ENCODE results near the gene TRAPPC3L.

Gene TRAPPC3L

DNA sequence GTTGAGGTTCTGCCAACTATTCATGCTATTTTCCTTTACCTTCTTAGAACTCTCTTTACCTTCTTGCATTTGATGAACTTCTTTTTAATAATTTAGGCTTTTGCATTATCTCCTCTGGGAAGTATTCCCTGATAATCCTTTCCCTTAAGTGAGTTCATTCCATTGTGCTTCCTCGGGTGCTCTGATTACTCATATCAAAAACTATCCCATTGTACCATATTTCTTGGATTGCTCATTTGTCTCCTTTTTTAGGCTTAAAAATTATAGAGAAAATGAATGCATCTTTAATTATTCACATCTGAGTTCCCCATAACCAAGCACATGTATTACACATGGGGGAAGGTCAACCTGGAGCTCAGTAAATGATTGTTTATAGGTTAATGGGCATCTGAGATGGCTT, 10.6 kb upstream of the TRAPPC3L start:
- Histone ChIP-seq H3K4me1 (ENCODE audit: control insufficient read depth, insufficient read depth, low read length) (peaks cover 44% of the 10 kb centered on the region), H3K36me3 (ENCODE audit: insufficient read depth, low read length) (no peaks in the 10 kb centered on the region), H3K27me3 (ENCODE audit: control insufficient read depth, insufficient read depth, low read length) (no peaks in the 10 kb centered on the region), H3K9ac (ENCODE audit: low read depth, low read length) (peak overlapping the region; percentile 16), H3K9me3 (replicated peaks; ENCODE audit: low read length) (no peaks in the 10 kb centered on the region), H3K4me3 (ENCODE audit: low read length) (no peak overlapping the region), H3K4me2 (ENCODE audit: low read length) (peak overlapping the region; percentile 22)

DNA sequence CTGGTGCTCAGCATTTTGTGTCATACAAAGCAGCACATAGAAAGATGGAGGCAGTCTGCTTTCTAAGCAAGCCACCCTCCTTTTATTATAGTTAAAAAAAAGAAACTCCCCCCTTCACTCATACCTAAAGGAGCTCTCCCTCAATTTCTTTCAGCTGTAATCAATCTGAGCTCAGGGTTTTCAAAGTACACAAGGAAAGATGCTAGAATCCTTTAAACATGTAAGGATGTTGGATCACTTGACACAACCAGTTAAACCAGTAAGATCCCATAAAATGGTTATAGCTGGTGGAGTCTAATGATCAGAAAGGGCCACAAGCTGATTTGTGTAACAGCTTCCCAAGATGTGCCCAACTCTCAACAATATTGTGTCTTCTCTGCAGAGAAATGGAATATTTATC, 8.0 kb upstream of the TRAPPC3L start, which contains the start of gene CALHM4:
TSS of gene CALHM4 (plus strand) at position 301 of the 400 bp plus-strand sequence. CDS start at position 344, 43 bp downstream.
- Histone ChIP-seq H3K4me2 (ENCODE audit: low read length) (no peak within 1 kb of the TSS), H3K9ac (ENCODE audit: low read depth, low read length) (no peak within 1 kb of the TSS), H3K9me3 (replicated peaks; ENCODE audit: low read length) (no peaks in the 10 kb centered on the region), H3K27me3 (ENCODE audit: control insufficient read depth, insufficient read depth, low read length) (no peaks in the 10 kb centered on the region), H3K36me3 (ENCODE audit: insufficient read depth, low read length) (no peaks in the 10 kb centered on the region), H3K4me1 (ENCODE audit: control insufficient read depth, insufficient read depth, low read length) (peaks cover 30% of the 10 kb centered on the region), H3K4me3 (ENCODE audit: low read length) (no peak within 1 kb of the TSS)

DNA sequence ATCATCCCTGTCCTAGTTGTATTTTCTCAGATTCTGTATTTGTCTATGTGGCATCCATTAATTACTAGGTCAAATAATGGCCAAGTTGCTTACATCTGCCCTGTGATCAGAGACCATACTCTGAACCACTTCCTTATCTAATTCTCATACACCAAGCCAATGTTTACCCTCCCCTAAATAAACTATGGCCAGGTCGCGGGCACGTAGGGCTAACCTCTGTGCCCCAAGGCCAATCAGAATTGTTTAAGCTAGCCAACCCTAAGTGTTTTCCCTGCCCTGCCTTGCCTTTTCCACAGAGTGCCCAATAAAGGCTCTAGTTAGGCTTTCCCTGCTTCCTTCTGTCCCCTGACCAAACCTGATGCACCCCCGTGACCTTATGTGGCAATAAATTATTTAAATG, 5.3 kb upstream of the TRAPPC3L start:
- H3K4me2 ChIP-seq (ENCODE audit: low read length): no peak overlapping the region
- H3K4me3 ChIP-seq (ENCODE audit: low read length): no peak overlapping the region
- no peaks in the 10 kb centered on the region for H3K36me3 ChIP-seq (ENCODE audit: insufficient read depth, low read length)
- peaks cover 4% of the 10 kb centered on the region for H3K4me1 ChIP-seq (ENCODE audit: control insufficient read depth, insufficient read depth, low read length)
- H3K9me3 ChIP-seq (replicated peaks; ENCODE audit: low read length): no peaks in the 10 kb centered on the region
- no peak overlapping the region for H3K9ac ChIP-seq (ENCODE audit: low read depth, low read length)
- H3K27me3 ChIP-seq (ENCODE audit: control insufficient read depth, insufficient read depth, low read length): no peaks in the 10 kb centered on the region

DNA sequence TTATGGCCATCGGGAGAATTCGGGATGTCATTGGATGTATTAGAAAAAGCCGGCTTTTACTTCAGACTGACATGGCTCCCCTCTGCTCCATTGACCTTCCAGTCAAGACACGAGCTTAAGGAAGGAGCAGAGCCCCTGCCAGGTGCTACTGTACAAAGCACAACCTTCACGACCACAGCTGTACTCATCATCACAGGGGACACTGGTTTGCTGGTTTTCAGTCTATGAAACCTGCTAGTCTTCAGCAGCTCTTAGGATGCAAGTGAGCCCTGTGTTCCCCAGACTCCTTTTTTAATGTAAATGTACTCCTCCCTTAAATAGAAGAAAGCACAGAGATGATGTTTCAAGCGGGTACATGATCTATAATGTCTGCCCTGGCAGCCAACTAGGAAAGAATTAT, 1.9 kb upstream of the TRAPPC3L start:
- H3K9ac ChIP-seq (ENCODE audit: low read depth, low read length): no peak overlapping the region
- no peak overlapping the region for H3K4me2 ChIP-seq (ENCODE audit: low read length)
- H3K4me3 ChIP-seq (ENCODE audit: low read length): no peak overlapping the region
- H3K27me3 ChIP-seq (ENCODE audit: control insufficient read depth, insufficient read depth, low read length): no peaks in the 10 kb centered on the region
- H3K4me1 ChIP-seq (ENCODE audit: control insufficient read depth, insufficient read depth, low read length): no peaks in the 10 kb centered on the region
- H3K9me3 ChIP-seq (replicated peaks; ENCODE audit: low read length): no peaks in the 10 kb centered on the region
- no peaks in the 10 kb centered on the region for H3K36me3 ChIP-seq (ENCODE audit: insufficient read depth, low read length)

DNA sequence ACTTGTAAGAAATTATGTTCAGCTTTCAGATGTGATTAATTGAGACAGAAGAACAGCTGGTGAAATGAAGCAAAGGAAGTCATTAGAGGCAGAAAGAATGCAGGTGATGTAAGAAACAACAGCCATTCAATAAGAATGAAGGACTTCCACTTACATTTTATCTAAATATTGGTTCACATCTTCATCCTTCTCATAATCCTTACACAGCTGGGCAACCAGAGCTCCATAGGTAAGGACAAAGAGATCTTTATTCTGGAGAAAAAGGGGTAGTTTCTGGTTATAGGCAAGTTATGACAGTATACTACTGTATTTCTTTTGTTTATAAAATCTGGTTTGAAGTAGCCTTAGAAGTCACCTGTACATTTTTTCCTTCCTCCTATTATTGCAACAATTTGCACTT, 2.3 kb downstream of the TRAPPC3L start:
- Histone ChIP-seq H3K9me3 (replicated peaks; ENCODE audit: low read length) (no peaks in the 10 kb centered on the region), H3K36me3 (ENCODE audit: insufficient read depth, low read length) (no peaks in the 10 kb centered on the region), H3K4me2 (ENCODE audit: low read length) (no peak overlapping the region), H3K4me1 (ENCODE audit: control insufficient read depth, insufficient read depth, low read length) (no peaks in the 10 kb centered on the region), H3K27me3 (ENCODE audit: control insufficient read depth, insufficient read depth, low read length) (no peaks in the 10 kb centered on the region), H3K9ac (ENCODE audit: low read depth, low read length) (no peak overlapping the region), H3K4me3 (ENCODE audit: low read length) (no peak overlapping the region)

DNA sequence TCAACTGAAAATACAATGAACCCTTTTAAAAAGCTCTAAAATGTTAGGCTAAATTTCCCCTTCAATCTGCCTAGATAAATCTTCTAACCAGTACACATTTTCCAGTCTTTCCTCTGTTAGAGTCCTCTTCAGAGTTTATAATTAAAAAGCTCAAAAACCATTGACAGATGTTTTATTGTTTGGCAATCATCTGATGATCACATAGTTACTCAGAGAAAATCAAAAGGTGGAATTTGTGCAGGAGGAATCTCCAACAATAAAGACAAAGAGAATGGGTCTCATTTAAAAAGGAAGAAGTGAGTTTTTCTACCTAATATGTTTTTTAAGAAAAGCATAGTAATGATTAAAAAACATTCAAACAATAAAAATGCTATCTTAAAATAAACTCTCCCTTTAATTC, 3.1 kb downstream of the TRAPPC3L start:
- Histone ChIP-seq H3K9ac (ENCODE audit: low read depth, low read length) (no peak overlapping the region), H3K4me1 (ENCODE audit: control insufficient read depth, insufficient read depth, low read length) (no peaks in the 10 kb centered on the region), H3K4me2 (ENCODE audit: low read length) (no peak overlapping the region), H3K9me3 (replicated peaks; ENCODE audit: low read length) (no peaks in the 10 kb centered on the region), H3K4me3 (ENCODE audit: low read length) (no peak overlapping the region), H3K36me3 (ENCODE audit: insufficient read depth, low read length) (no peaks in the 10 kb centered on the region), H3K27me3 (ENCODE audit: control insufficient read depth, insufficient read depth, low read length) (no peaks in the 10 kb centered on the region)

DNA sequence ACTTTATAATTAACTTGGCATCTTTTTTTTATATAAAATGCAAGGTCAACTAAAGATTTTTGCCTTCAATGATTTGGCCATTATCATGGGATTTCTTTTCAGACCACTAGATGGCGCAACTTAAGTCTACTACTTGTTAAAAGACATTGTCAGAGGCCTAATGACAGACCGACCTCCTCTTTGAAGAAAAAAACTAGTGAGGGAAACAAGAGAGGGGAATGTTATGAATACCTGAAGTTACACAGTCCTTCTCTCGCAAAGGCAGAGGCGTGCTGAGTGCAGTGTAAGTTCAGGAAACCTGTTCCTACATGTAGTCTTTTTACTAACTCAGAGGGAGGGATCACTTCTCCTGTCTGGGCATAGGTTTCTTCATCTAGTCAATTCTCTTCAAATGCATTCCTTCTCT, 9.3 kb downstream of the TRAPPC3L start:
- Histone ChIP-seq H3K4me2 (ENCODE audit: low read length) (no peak overlapping the region), H3K36me3 (ENCODE audit: insufficient read depth, low read length) (no peaks in the 10 kb centered on the region), H3K4me1 (ENCODE audit: control insufficient read depth, insufficient read depth, low read length) (no peaks in the 10 kb centered on the region), H3K4me3 (ENCODE audit: low read length) (no peak overlapping the region), H3K27me3 (ENCODE audit: control insufficient read depth, insufficient read depth, low read length) (no peaks in the 10 kb centered on the region), H3K9me3 (replicated peaks; ENCODE audit: low read length) (no peaks in the 10 kb centered on the region), H3K9ac (ENCODE audit: low read depth, low read length) (no peak overlapping the region)

DNA sequence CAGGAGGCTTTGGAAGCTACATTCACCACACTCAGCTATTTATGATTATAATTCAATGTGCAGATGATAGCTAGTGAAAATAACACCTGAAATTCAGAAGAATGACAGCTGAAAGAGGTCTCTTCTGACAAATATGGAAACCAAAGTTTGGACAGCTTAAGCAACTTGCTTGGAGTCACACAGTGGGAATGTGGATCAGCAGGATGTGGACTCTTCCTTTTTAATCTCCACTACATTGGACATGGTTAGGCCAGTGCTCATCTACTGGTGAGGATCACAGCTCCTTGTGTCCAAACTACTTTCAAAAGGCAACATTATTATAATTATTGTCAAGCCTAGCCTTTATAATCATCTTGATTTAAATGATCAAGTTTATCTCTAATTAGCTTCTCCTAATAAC, 10.4 kb downstream of the TRAPPC3L start:
- Histone ChIP-seq H3K36me3 (ENCODE audit: insufficient read depth, low read length) (no peaks in the 10 kb centered on the region), H3K9ac (ENCODE audit: low read depth, low read length) (no peak overlapping the region), H3K27me3 (ENCODE audit: control insufficient read depth, insufficient read depth, low read length) (no peaks in the 10 kb centered on the region), H3K9me3 (replicated peaks; ENCODE audit: low read length) (no peaks in the 10 kb centered on the region), H3K4me2 (ENCODE audit: low read length) (no peak overlapping the region), H3K4me1 (ENCODE audit: control insufficient read depth, insufficient read depth, low read length) (no peaks in the 10 kb centered on the region), H3K4me3 (ENCODE audit: low read length) (no peak overlapping the region)

DNA sequence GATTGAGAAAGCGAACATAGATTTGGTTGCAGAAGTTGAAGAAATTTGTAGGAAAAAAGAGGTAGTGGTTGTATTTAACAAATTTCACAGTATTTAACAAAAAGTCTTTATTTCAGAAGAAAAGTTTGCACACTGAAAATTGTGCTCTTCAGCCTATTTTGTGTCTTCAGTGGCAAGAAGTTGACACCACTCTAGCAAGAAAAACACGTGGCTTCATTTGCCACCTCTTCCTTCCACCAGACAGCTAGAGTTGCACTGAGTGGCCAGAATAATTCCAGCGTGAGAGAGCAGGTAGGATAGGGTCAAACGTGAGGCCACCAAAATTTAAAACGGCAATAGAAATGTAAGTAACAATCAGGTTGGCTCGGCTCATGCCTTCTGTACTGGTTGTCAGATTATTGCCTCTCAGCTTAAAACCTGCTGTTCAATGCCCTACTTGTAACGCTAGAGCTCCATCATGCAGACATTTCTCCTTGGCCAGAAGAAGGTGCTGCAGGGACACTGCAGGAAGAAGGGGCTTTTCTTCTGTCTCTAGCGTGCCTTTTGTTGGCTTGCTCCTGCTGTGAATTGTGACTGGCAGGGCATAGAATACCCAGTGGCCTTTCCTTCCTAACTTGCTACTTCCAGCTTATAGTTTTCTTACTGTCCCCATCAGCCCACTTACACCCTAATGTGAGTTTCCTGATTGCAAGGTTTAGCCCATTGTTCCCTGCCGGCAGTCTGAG, 12.1 kb downstream of the TRAPPC3L start:
- Histone ChIP-seq H3K27me3 (ENCODE audit: control insufficient read depth, insufficient read depth, low read length) (no peaks in the 10 kb centered on the region), H3K9me3 (replicated peaks; ENCODE audit: low read length) (no peaks in the 10 kb centered on the region), H3K4me2 (ENCODE audit: low read length) (no peak overlapping the region), H3K36me3 (ENCODE audit: insufficient read depth, low read length) (no peaks in the 10 kb centered on the region), H3K4me1 (ENCODE audit: control insufficient read depth, insufficient read depth, low read length) (peaks cover 8% of the 10 kb centered on the region), H3K4me3 (ENCODE audit: low read length) (no peak overlapping the region), H3K9ac (ENCODE audit: low read depth, low read length) (no peak overlapping the region)

DNA sequence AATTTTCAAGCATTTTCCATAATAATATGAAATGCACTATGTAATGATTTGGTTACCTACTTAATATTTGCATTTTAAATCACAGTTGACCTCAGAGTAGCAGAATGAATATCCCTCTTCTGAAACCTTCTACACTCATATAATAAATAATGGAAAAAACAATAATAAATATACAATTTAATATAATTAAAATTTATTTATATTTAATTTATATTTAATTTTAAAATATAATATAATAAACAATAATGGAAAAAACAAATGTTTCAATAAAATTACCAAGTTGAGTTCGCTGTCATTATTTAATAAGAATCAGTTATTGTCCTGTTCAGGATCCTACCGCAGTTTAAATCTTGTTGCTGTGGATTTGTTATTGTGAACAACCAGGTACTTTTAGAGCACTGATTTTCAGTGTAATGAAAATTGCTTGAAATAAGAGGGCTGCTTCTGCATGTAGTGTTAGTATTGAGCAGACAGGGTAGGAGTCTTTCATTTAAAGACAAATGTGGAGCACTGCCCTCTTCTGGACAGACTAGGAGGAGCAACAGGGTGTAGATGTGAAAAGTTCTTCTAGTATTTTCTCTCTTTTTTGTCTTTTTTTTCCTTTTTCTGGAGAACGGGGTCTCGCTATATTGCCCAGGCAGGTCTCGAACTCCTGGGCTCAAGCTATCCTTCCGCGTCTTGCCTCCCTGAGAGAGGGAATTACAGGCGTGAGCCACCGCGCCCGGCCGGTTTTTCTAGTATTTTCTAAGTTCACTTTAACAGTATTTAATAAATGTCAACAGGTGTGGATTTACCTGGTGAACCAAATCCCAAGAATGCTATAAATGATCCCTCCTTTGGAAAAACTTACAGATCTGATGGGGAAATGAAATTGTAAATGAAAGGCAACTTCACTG, 13.6 kb downstream of the TRAPPC3L start:
- no peak overlapping the region for H3K4me2 ChIP-seq (ENCODE audit: low read length)
- no peaks in the 10 kb centered on the region for H3K27me3 ChIP-seq (ENCODE audit: control insufficient read depth, insufficient read depth, low read length)
- no peak overlapping the region for H3K9ac ChIP-seq (ENCODE audit: low read depth, low read length)
- H3K4me1 ChIP-seq (ENCODE audit: control insufficient read depth, insufficient read depth, low read length): peaks cover 11% of the 10 kb centered on the region
- no peaks in the 10 kb centered on the region for H3K36me3 ChIP-seq (ENCODE audit: insufficient read depth, low read length)
- no peak overlapping the region for H3K4me3 ChIP-seq (ENCODE audit: low read length)
- no peaks in the 10 kb centered on the region for H3K9me3 ChIP-seq (replicated peaks; ENCODE audit: low read length)

DNA sequence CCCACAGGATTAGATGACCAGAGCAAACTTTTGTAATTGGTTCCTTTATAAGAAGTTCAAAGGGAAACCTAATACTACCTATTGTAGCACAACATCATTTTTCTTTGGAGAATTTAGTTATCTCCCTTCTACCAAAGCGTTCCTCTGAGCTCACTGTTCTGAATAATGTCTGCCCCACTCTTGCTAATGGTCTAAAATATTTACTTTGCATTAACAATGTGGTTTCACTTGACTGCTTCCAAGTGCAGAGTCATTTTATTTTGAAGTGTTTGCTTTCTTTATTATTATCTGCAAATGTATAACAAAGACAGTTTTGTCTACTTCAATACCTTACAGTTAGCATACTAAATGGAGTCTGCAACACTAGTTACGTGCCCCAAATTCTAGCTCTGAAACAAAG, 15.0 kb downstream of the TRAPPC3L start:
- Histone ChIP-seq H3K27me3 (ENCODE audit: control insufficient read depth, insufficient read depth, low read length) (no peaks in the 10 kb centered on the region), H3K4me2 (ENCODE audit: low read length) (no peak overlapping the region), H3K4me1 (ENCODE audit: control insufficient read depth, insufficient read depth, low read length) (peaks cover 11% of the 10 kb centered on the region), H3K9ac (ENCODE audit: low read depth, low read length) (no peak overlapping the region), H3K36me3 (ENCODE audit: insufficient read depth, low read length) (no peaks in the 10 kb centered on the region), H3K9me3 (replicated peaks; ENCODE audit: low read length) (no peaks in the 10 kb centered on the region), H3K4me3 (ENCODE audit: low read length) (no peak overlapping the region)
